ENCODE results near the gene GLYR1. TPM values are rescaled to one million over a fixed set of nuclear protein-coding genes. Genes with fewer than 3 reads are reported as not detected.

The GLYR1 gene
- total and polyA plus RNA-seq, 2 donors (not counting 3 experiments of a cell fraction or from before 2014, with no cell fraction given): 47.9 to 107 TPM

GRCh38 chr16:4760221-4760910 lies 86.7 kb downstream of the GLYR1 start:
- ChIA-PET POLR2A (no interaction called here), CTCF (interaction anchor here (0.6 kb wide), 1 partner anchor 13 kb away, joined by 3 read pairs; no protein-coding TSS in a partner anchor)
- no peaks in the 10 kb centered on the region for H3K4me1 ChIP-seq (ENCODE audit: control insufficient read depth, extremely low read depth, insufficient read depth, low read length)
- H3K27me3 ChIP-seq (ENCODE audit: control insufficient read depth in 2 of 2, insufficient read depth in 2 of 2, low read length in 2 of 2): no peaks in the 10 kb centered on the region
- dilution Hi-C loops (cut with MboI; ENCODE audit: extremely low pct_ligation_motif_present, low sequenced_read_pairs) (no loop called here), intact Hi-C loops (cut with micrococcal nuclease) (no loop called here)
- H3K9me1 ChIP-seq (replicated peaks; ENCODE audit: control insufficient read depth, extremely low read depth, insufficient read depth, low read length): no peaks in the 10 kb centered on the region
- no peak overlapping the region for H3K9ac ChIP-seq (replicated peaks; ENCODE audit: extremely low read depth, insufficient read depth, low read length)
- no peak for TF ChIP-seq POLR2AphosphoS5 (IDR thresholded peaks at IDR 0.05; ENCODE audit: insufficient read depth, low read depth, low read length)
- TF ChIP-seq CTCF (IDR thresholded peaks at IDR 0.05; ENCODE audit: extremely low read depth in 1 of 2, insufficient read depth in 1 of 2, low read depth in 1 of 2, low read length in 2 of 2): no peak
- TF ChIP-seq JUN (IDR thresholded peaks at IDR 0.05; ENCODE audit: borderline replicate concordance, insufficient read depth, insufficient read length, low read depth): no peak
- TF ChIP-seq POLR2A (IDR thresholded peaks at IDR 0.05; ENCODE audit: low read depth, low read length): no peak
- TF ChIP-seq GATA2 (IDR thresholded peaks at IDR 0.05; ENCODE audit: insufficient read depth, insufficient read length, low read depth, low read length): no peak
- no peak for TF ChIP-seq MAX (IDR thresholded peaks at IDR 0.05; ENCODE audit: insufficient read depth, insufficient read length)
- no peak for TF ChIP-seq EZH2 (IDR thresholded peaks at IDR 0.05; ENCODE audit: borderline replicate concordance, low read depth, low read length, severe bottlenecking)
- no peak for TF ChIP-seq MYC (IDR thresholded peaks at IDR 0.05; ENCODE audit: low read depth, low read length)
- no peak for TF ChIP-seq FOS (IDR thresholded peaks at IDR 0.05; ENCODE audit: borderline replicate concordance, insufficient read depth, low read length)
- H3K27ac ChIP-seq (ENCODE audit: insufficient read depth, low read depth, low read length): no peak overlapping the region
- H4K20me1 ChIP-seq (replicated peaks; ENCODE audit: control insufficient read depth, extremely low read depth, insufficient read depth, low read length): no peaks in the 10 kb centered on the region
- H3K36me3 ChIP-seq (ENCODE audit: control insufficient read depth in 2 of 2, extremely low read depth in 1 of 2, insufficient read depth in 2 of 2, low read length in 2 of 2): peaks cover 18 to 35% of the 10 kb centered on the region in 2 experiments
- no peak overlapping the region for H2AFZ ChIP-seq (ENCODE audit: low read depth, low read length)
- no peak for DNase-seq (ENCODE audit: low read depth, low spot score)
- H3K79me2 ChIP-seq (ENCODE audit: control insufficient read depth, insufficient read depth, low read length): peaks cover 3% of the 10 kb centered on the region
- FAIRE-seq: no peak
- H3K4me3 ChIP-seq (replicated peaks in 1 of 3; ENCODE audit: insufficient read depth in 1 of 3, low read depth in 1 of 3, low read length in 3 of 3): no peak overlapping the region
- no peaks in the 10 kb centered on the region for H3K9me3 ChIP-seq (replicated peaks; ENCODE audit: control insufficient read depth, insufficient read depth, low read length)
- no peak overlapping the region for H3K4me2 ChIP-seq (ENCODE audit: insufficient read depth, low read length)
- BruUV-seq (replicated peaks): no TSS peak

All from endothelial cell of umbilical vein (primary cell).